NCI-H2081 treated with DMSO at 0.1 percent for 48 hours (cell line): ENCODE results near the gene HMG20B.
A peak's percentile ranks its signal among the peaks of the same experiment; 100 is the strongest.

ENCODE experiments used
- DNase-seq: peaks from one replicate; lab custom pipeline; 2025; lab: John Stamatoyannopoulos, UW

HMG20B gene

DNA sequence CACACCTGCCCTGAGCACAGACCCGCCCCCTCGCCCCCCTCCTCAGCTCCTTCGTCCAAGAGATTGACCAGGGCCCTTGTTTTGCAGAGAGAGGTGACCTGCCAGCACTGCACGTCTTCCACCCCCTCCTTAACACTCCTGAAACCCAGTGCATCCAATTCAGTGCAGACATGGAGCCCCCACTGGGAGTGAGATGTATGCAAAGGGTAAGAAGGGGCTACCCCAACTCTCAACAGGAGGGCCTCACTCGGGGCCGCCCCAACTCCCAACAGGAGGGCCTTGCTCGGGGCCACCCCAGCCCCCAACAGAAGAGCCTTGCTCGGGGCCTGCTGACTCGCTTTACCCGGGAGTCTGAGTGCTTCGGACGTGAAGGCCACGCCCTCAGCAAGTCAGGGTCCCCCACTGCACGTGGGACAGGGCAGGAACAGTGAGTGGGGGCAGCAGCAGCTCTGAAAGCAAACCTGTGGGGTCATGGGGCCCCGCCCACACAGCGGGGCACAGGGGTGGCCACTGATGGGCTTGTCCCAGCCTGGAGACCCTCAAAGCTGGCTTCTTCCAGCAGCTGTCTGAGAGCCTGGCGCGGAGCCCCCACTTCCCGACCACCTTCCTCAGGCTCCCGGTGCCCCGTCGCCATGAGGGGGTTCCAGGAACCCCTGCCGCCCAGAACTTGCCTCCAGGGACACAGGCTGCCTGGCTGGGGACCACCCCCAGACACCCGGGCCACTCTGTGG lies 48.2 kb downstream of the HMG20B start:
- DNase-seq: no peak

GRCh38 chr19:3621689-3622088 lies 48.9 kb downstream of the HMG20B start:
- no peak for DNase-seq

DNA sequence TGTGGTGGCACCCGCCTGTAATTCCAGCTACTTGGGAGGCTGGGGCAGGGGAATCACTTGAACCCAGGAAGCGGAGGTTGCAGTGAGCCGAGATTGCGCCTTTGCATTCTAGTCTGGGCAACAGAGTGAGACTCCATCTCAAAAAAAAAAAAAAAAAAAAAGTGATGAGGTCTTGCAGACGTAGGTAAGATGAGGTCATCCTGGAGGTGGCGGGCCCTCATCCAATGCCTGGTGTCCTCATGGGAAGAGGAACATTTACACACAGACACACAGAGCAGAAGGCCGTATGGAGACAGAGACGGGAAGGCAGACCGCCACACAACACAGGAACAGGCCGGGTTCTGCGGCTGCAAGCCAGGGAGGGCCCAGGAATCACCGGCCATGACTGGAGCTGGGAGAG lies 49.5 kb downstream of the HMG20B start:
- DNase-seq: no peak

GRCh38 chr19:3623716-3624115 lies 51.0 kb downstream of the HMG20B start:
- no peak for DNase-seq

DNA sequence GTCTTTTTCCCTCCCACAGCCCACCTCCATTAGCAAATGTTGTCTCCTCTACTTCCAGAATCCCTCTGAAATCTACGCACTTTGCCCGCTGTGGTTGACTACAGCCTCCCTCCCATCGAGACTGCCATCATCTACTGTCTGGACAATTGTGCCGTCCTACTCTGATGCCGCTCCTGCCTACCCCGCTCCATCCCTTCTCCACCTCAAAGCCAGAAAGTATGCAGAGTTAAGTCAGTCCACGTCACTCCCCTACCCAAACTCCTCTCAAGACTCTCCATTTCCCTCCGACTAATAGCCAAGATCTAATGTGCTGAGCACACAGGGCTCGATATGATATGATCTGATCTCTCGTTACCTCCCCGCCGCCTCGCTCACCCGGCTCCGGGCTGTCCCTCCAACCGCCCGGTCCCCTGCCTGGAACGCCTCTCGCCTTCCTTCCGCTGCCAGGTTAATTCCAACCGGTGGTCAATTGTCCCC lies 53.3 kb downstream of the HMG20B start:
- no peak for DNase-seq

- peak; percentile 80 for DNase-seq
These were observed 54.0 kb downstream of the HMG20B start, which contains the start of gene CACTIN for GRCh38 chr19:3626473-3627350. Gene CACTIN (minus strand): TSS chr19:3626790. CDS start chr19:3626762, 28 bp downstream.

- DNase-seq: no peak
These were observed 54.6 kb downstream of the HMG20B start for GRCh38 chr19:3627351-3627723.
